ENCODE results near the gene DHX16.

The DHX16 gene

DNA sequence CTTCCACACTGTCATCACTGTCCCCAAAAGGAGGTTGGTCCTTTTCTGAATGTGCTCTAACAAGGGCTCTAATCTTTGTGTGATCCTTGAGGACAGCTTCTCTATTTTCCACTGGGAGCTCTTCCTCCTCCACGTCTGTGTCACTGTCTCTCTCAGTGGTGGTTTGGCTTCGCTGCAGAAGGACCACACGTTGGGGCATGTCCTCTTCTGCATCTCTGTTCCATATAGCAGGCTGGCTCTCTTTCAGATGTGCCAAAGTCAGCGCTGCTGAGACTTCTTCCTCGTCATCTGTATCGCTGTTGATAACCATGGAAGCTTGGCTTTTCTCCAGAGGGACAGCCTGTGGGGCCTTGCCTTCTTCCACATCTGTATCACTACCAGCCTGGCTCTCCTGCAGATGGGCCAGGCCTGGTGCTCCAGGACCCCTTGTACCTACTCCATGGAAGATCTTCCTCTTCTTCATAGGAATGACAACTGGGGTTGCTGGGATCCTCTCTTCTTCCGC lies 39.7 kb upstream of the DHX16 start:
- no peaks in the 10 kb centered on the region for H4K20me1 ChIP-seq (ENCODE audit: insufficient read depth, low read length)
- H3K9ac ChIP-seq (ENCODE audit: low read depth, low read length), result no peak overlapping the region
- no peak overlapping the region for H2AFZ ChIP-seq (ENCODE audit: low read depth, low read length)
- H3K27ac ChIP-seq (ENCODE audit: low read length), result no peak overlapping the region; the same call in 1 of the 2 replicates
- H3K4me1 ChIP-seq (ENCODE audit: insufficient read depth, low read length), result peaks cover 12% of the 10 kb centered on the region
- ATAC-seq (ENCODE audit: insufficient read depth, low read depth) (no peak), DNase-seq (no peak)
- no peaks in the 10 kb centered on the region for H3K9me3 ChIP-seq (ENCODE audit: insufficient read depth, low read length, severe bottlenecking)
- TF ChIP-seq, protein P1, sequence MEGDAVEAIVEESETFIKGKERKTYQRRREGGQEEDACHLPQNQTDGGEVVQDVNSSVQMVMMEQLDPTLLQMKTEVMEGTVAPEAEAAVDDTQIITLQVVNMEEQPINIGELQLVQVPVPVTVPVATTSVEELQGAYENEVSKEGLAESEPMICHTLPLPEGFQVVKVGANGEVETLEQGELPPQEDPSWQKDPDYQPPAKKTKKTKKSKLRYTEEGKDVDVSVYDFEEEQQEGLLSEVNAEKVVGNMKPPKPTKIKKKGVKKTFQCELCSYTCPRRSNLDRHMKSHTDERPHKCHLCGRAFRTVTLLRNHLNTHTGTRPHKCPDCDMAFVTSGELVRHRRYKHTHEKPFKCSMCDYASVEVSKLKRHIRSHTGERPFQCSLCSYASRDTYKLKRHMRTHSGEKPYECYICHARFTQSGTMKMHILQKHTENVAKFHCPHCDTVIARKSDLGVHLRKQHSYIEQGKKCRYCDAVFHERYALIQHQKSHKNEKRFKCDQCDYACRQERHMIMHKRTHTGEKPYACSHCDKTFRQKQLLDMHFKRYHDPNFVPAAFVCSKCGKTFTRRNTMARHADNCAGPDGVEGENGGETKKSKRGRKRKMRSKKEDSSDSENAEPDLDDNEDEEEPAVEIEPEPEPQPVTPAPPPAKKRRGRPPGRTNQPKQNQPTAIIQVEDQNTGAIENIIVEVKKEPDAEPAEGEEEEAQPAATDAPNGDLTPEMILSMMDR (IDR thresholded peaks at IDR 0.05; ENCODE audit: borderline replicate concordance, extremely low read depth, low read length, poor library complexity, severe bottlenecking), result no peak
- TF ChIP-seq EZH2 (IDR thresholded peaks at IDR 0.05; ENCODE audit: borderline replicate concordance, low read depth, low read length, severe bottlenecking), result no peak
- H3K27me3 ChIP-seq (ENCODE audit: insufficient read depth, low read length, poor library complexity), result no peaks in the 10 kb centered on the region
- no peak overlapping the region for H3K4me3 ChIP-seq (ENCODE audit: low read depth in 1 of 2, low read length in 2 of 2)
- peaks cover 63% of the 10 kb centered on the region for H3K36me3 ChIP-seq (ENCODE audit: insufficient read depth, low read length)
- peaks cover 13% of the 10 kb centered on the region for H3K79me2 ChIP-seq (ENCODE audit: insufficient read depth, low read length)
- H3K4me2 ChIP-seq (ENCODE audit: insufficient read depth, low read length), result no peak overlapping the region

DNA sequence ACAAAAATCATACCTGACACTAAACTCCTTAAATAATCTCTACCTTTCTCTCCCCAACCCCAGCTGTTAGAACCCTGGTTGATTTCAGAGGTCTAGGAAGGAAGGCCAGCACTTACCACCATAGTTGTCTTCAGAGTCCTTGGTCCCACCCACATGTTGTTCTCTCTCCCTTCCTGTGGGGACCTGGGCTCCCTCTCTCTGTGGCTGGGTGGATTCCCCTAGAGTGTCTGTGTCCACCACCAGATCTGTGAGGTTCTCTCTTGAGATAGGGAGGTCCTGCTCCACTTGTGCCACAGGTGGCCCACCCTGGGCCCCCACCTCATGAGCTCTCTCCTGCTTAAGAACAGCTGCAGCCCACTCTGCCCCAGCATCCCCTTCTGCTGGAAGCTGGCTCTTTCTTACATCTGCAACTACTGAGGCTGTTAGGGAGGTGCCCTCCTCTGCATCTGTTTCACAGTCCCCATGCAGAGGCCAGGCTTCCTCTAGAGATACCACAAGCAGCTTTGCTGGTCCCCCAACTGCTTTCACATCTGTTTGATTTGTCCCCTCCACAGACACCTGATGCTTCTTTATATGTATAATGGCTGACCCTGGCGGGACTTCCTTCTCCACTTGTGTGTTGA lies 39.1 kb upstream of the DHX16 start:
- H4K20me1 ChIP-seq (ENCODE audit: insufficient read depth, low read length), result no peaks in the 10 kb centered on the region
- no peak overlapping the region for H3K4me2 ChIP-seq (ENCODE audit: insufficient read depth, low read length)
- no peak overlapping the region for H3K4me3 ChIP-seq (ENCODE audit: low read depth in 1 of 2, low read length in 2 of 2)
- H2AFZ ChIP-seq (ENCODE audit: low read depth, low read length), result no peak overlapping the region
- H3K79me2 ChIP-seq (ENCODE audit: insufficient read depth, low read length), result peaks cover 11% of the 10 kb centered on the region
- TF ChIP-seq, protein P1 (IDR thresholded peaks at IDR 0.05; ENCODE audit: borderline replicate concordance, extremely low read depth, low read length, poor library complexity, severe bottlenecking), result no peak
- no peak for TF ChIP-seq EZH2 (IDR thresholded peaks at IDR 0.05; ENCODE audit: borderline replicate concordance, low read depth, low read length, severe bottlenecking)
- H3K9me3 ChIP-seq (ENCODE audit: insufficient read depth, low read length, severe bottlenecking), result no peaks in the 10 kb centered on the region
- DNase-seq, result peak; percentile 46
- H3K36me3 ChIP-seq (ENCODE audit: insufficient read depth, low read length), result peaks cover 69% of the 10 kb centered on the region
- 0 out of 2 replicates have a peak overlapping the region, but pooled peaks have one; percentile 7 for H3K9ac ChIP-seq (ENCODE audit: low read depth, low read length)
- H3K4me1 ChIP-seq (ENCODE audit: insufficient read depth, low read length), result peaks cover 12% of the 10 kb centered on the region
- H3K27me3 ChIP-seq (ENCODE audit: insufficient read depth, low read length, poor library complexity), result no peaks in the 10 kb centered on the region
- peak; percentile 61 for ATAC-seq (ENCODE audit: insufficient read depth, low read depth)
- no peak overlapping the region; the same call in 1 of the 2 replicates for H3K27ac ChIP-seq (ENCODE audit: low read length)

DNA sequence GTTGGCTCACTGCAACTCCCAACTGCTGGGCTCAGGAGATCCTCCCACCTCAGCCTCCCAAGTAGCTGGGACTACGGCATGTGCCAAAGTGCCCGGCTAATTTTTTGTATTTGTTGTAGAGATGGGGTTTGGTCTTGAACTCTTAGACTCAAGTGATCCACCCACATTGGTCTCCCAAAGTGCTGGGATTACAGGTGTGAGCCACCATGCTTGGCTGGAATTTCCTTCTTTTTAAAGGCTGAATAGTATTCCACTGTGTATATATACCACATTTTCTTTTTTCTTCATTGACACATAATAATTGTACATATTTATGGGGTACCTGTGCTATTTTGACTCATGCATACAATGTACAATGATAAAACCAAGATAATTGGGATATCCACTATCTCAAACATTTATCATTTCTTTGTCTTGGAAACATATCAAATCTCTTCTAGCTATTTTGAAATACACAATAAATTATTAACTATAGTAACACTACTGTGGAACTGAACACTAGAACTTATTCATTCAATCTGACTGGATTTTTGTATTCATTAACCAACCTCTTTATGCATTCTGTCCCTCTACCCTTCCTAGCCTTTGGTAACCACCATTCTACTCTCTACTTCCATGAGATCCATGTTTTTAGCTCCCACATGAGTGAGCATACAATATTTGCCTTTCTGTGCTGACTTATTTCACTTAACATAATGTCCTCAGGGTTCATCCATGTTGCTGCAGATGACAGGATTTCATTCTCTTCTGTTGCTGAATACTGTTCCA lies 36.5 kb upstream of the DHX16 start:
- DNase-seq, result no peak
- TF ChIP-seq, protein P1 (IDR thresholded peaks at IDR 0.05; ENCODE audit: borderline replicate concordance, extremely low read depth, low read length, poor library complexity, severe bottlenecking), result no peak
- no peak for TF ChIP-seq EZH2 (IDR thresholded peaks at IDR 0.05; ENCODE audit: borderline replicate concordance, low read depth, low read length, severe bottlenecking)
- H4K20me1 ChIP-seq (ENCODE audit: insufficient read depth, low read length), result no peaks in the 10 kb centered on the region
- H3K36me3 ChIP-seq (ENCODE audit: insufficient read depth, low read length), result peaks cover 78% of the 10 kb centered on the region
- H3K27me3 ChIP-seq (ENCODE audit: insufficient read depth, low read length, poor library complexity), result no peaks in the 10 kb centered on the region
- no peak overlapping the region for H3K27ac ChIP-seq (ENCODE audit: low read length)
- H3K4me2 ChIP-seq (ENCODE audit: insufficient read depth, low read length), result no peak overlapping the region
- no peaks in the 10 kb centered on the region for H3K4me1 ChIP-seq (ENCODE audit: insufficient read depth, low read length)
- H3K4me3 ChIP-seq (ENCODE audit: low read depth in 1 of 2, low read length in 2 of 2), result no peak overlapping the region
- no peak overlapping the region for H2AFZ ChIP-seq (ENCODE audit: low read depth, low read length)
- no peak overlapping the region for H3K9ac ChIP-seq (ENCODE audit: low read depth, low read length)
- ATAC-seq (ENCODE audit: insufficient read depth, low read depth), result no peak
- no peaks in the 10 kb centered on the region for H3K9me3 ChIP-seq (ENCODE audit: insufficient read depth, low read length, severe bottlenecking)
- H3K79me2 ChIP-seq (ENCODE audit: insufficient read depth, low read length), result no peaks in the 10 kb centered on the region

All from DND-41 (cell line).